Measurements from ENCODE around the gene DDX46. TPM values are rescaled to one million over a fixed set of nuclear protein-coding genes. Genes with fewer than 3 reads are reported as not detected.
"Not testable (repeated sequence)": the region's sequence is repeated elsewhere in the genome, so short reads cannot be mapped to it uniquely, and the experiment has no call there.

The DDX46 gene
- total RNA-seq, 6 experiments from 2014 or later: 31.2 to 46.4 (median 43.3) TPM

- peaks cover 16% of the 10 kb centered on the region; the same call in 1 of the 2 replicates for H3K36me3 Mint-ChIP-seq (ENCODE audit: low read depth)
- TF ChIP-seq CTCF (IDR thresholded peaks at IDR 0.05): no peak
- peaks cover 14% of the 10 kb centered on the region for H3K4me1 Mint-ChIP-seq (ENCODE audit: low read depth)
- H3K9me3 Mint-ChIP-seq: no peaks in the 10 kb centered on the region
- no peak overlapping the region for H3K27ac Mint-ChIP-seq
- no peak for DNase-seq
- peaks cover 2% of the 10 kb centered on the region for H3K27me3 Mint-ChIP-seq (ENCODE audit: insufficient read depth)
- H3K4me3 Mint-ChIP-seq: no peak overlapping the region
These were observed 17.5 kb upstream of the DDX46 start for GRCh38 chr5:134741052-134741451.

GRCh38 chr5:134742134-134742533 lies 16.4 kb upstream of the DDX46 start:
- TF ChIP-seq CTCF (IDR thresholded peaks at IDR 0.05): no peak
- no peak overlapping the region for H3K27ac Mint-ChIP-seq
- H3K27me3 Mint-ChIP-seq (ENCODE audit: insufficient read depth): peaks cover 2% of the 10 kb centered on the region
- peaks cover 14% of the 10 kb centered on the region for H3K4me1 Mint-ChIP-seq (ENCODE audit: low read depth)
- no peaks in the 10 kb centered on the region for H3K9me3 Mint-ChIP-seq
- DNase-seq: no peak
- H3K4me3 Mint-ChIP-seq: no peak overlapping the region
- peaks cover 16% of the 10 kb centered on the region; the same call in 1 of the 2 replicates for H3K36me3 Mint-ChIP-seq (ENCODE audit: low read depth)

- H3K4me1 Mint-ChIP-seq (ENCODE audit: low read depth): peaks cover 5% of the 10 kb centered on the region; the same call in 1 of the 2 replicates
- no peaks in the 10 kb centered on the region for H3K9me3 Mint-ChIP-seq
- H3K4me3 Mint-ChIP-seq: no peak overlapping the region
- DNase-seq: no peak
- peak overlapping the region; percentile 10; the same call in 1 of the 2 replicates for H3K27ac Mint-ChIP-seq
- no peaks in the 10 kb centered on the region for H3K27me3 Mint-ChIP-seq (ENCODE audit: insufficient read depth)
- TF ChIP-seq CTCF (IDR thresholded peaks at IDR 0.05): no peak
- H3K36me3 Mint-ChIP-seq (ENCODE audit: low read depth): no peaks in the 10 kb centered on the region; the same call in 1 of the 2 replicates
These were observed 9.2 kb upstream of the DDX46 start for GRCh38 chr5:134749415-134749814.

GRCh38 chr5:134758176-134758503 lies 439 bp upstream of the DDX46 start:
- Mint-ChIP-seq H3K4me3 (peak overlapping the region; percentile 100), H3K9me3 (no peaks in the 10 kb centered on the region), H3K36me3 (ENCODE audit: low read depth) (0 out of 2 replicates have a peak, but pooled peaks cover 6% of the 10 kb centered on the region), H3K27me3 (ENCODE audit: insufficient read depth) (peaks cover 4% of the 10 kb centered on the region), H3K4me1 (ENCODE audit: low read depth) (peaks cover 23% of the 10 kb centered on the region), H3K27ac (peak overlapping the region; percentile 94)
- DNase-seq: no peak
- TF ChIP-seq CTCF (IDR thresholded peaks at IDR 0.05): no peak

- not testable (repeated sequence) for H3K27ac Mint-ChIP-seq; H3K4me1 Mint-ChIP-seq (ENCODE audit: low read depth); H3K9me3 Mint-ChIP-seq; H3K27me3 Mint-ChIP-seq (ENCODE audit: insufficient read depth); H3K4me3 Mint-ChIP-seq; DNase-seq
- peaks cover 11% of the 10 kb centered on the region; the same call in 1 of the 2 replicates for H3K36me3 Mint-ChIP-seq (ENCODE audit: low read depth)
These were observed 9.1 kb downstream of the DDX46 start for GRCh38 chr5:134767528-134768291.

- peaks cover 16% of the 10 kb centered on the region for H3K36me3 Mint-ChIP-seq (ENCODE audit: low read depth)
- peak; percentile 32 for DNase-seq
- H3K4me1 Mint-ChIP-seq (ENCODE audit: low read depth): no peaks in the 10 kb centered on the region; the same call in 1 of the 2 replicates
These were observed 10.6 kb downstream of the DDX46 start for GRCh38 chr5:134769206-134769605.

More at GRCh38 chr5:134769206-134769605, 10.6 kb downstream of the DDX46 start:
- no peak for TF ChIP-seq CTCF (IDR thresholded peaks at IDR 0.05)
- Mint-ChIP-seq H3K27me3 (ENCODE audit: insufficient read depth) (no peaks in the 10 kb centered on the region), H3K4me3 (no peak overlapping the region), H3K9me3 (no peaks in the 10 kb centered on the region), H3K27ac (peak overlapping the region; percentile 38)
